ENCODE measurements around the gene CAPS. TPM values are rescaled to one million over a fixed set of nuclear protein-coding genes. Genes with fewer than 3 reads are reported as not detected.

CAPS gene
- total RNA-seq, 1 donor from 2014 or later: 21.6 TPM

GRCh38 chr19:5897189-5897969 lies 16.7 kb upstream of the CAPS start:
- Mint-ChIP-seq H3K9me3 (no peaks in the 10 kb centered on the region), H3K27ac (no peak overlapping the region), H3K4me3 (no peak overlapping the region), H3K36me3 (ENCODE audit: low read depth) (peaks cover 39% of the 10 kb centered on the region), H3K4me1 (peaks cover 17% of the 10 kb centered on the region), H3K27me3 (no peaks in the 10 kb centered on the region)
- ChIA-PET CTCF (no interaction called here), POLR2A (no interaction called here)
- no peak for DNase-seq
- no peak for TF ChIP-seq CTCF (IDR thresholded peaks at IDR 0.05)
- ATAC-seq (ENCODE audit: low read depth): no peak
- intact Hi-C loops (cut with micrococcal nuclease): no loop called here

GRCh38 chr19:5899728-5900526 lies 14.1 kb upstream of the CAPS start:
- DNase-seq (no peak), ATAC-seq (ENCODE audit: low read depth) (no peak)
- intact Hi-C loops (cut with micrococcal nuclease): loop anchor here (5.0 to 10.0 kb wide), 2 partner anchors 278 to 1635 kb away; partner anchors contain the start of genes PNPLA6, SAFB and SAFB2
- Mint-ChIP-seq H3K4me3 (peak overlapping the region; percentile 36), H3K27ac (no peak overlapping the region), H3K27me3 (no peaks in the 10 kb centered on the region), H3K4me1 (peaks cover 30% of the 10 kb centered on the region), H3K36me3 (ENCODE audit: low read depth) (peaks cover 42% of the 10 kb centered on the region), H3K9me3 (no peaks in the 10 kb centered on the region)
- TF ChIP-seq CTCF (IDR thresholded peaks at IDR 0.05): no peak
- ChIA-PET CTCF (no interaction called here), POLR2A (no interaction called here)

GRCh38 chr19:5900976-5901375 lies 13.1 kb upstream of the CAPS start:
- no peaks in the 10 kb centered on the region for H3K9me3 Mint-ChIP-seq
- H3K27ac Mint-ChIP-seq: no peak overlapping the region
- H3K4me3 Mint-ChIP-seq: no peak overlapping the region
- H3K36me3 Mint-ChIP-seq (ENCODE audit: low read depth): peaks cover 32% of the 10 kb centered on the region
- ChIA-PET CTCF (no interaction called here), POLR2A (no interaction called here)
- no peak for TF ChIP-seq CTCF (IDR thresholded peaks at IDR 0.05)
- H3K27me3 Mint-ChIP-seq: no peaks in the 10 kb centered on the region
- intact Hi-C loops (cut with micrococcal nuclease): loop anchor here (5.0 to 10.0 kb wide), 2 partner anchors 279 to 1634 kb away; partner anchors contain the start of genes PNPLA6, SAFB and SAFB2
- ATAC-seq (ENCODE audit: low read depth): no peak
- peaks cover 32% of the 10 kb centered on the region for H3K4me1 Mint-ChIP-seq
- no peak for DNase-seq

- H3K4me3 Mint-ChIP-seq: peak overlapping the region; percentile 95
- TF ChIP-seq CTCF (IDR thresholded peaks at IDR 0.05): no peak
- intact Hi-C loops (cut with micrococcal nuclease): loop anchor here (1.0 to 10.0 kb wide), 3 partner anchors 75 to 1632 kb away; partner anchors contain the start of genes PNPLA6, SAFB and SAFB2
- H3K9me3 Mint-ChIP-seq: no peaks in the 10 kb centered on the region
- CTCF ChIA-PET: interaction anchor here (1.3 kb wide), 1 partner anchor 65 kb away, joined by 6 read pairs; no protein-coding TSS in a partner anchor
- no peaks in the 10 kb centered on the region for H3K27me3 Mint-ChIP-seq
- POLR2A ChIA-PET: interaction anchor here (0.5 to 2.5 kb wide), 16 partner anchors 10 to 1838 kb away, joined by 3 to 34 read pairs (median 4); partner anchors contain the start of genes CATSPERD, FEM1A, KHSRP and LONP1
- ATAC-seq (ENCODE audit: low read depth): no peak
- no peak for DNase-seq
- peaks cover 39% of the 10 kb centered on the region for H3K4me1 Mint-ChIP-seq
- H3K36me3 Mint-ChIP-seq (ENCODE audit: low read depth): peaks cover 24% of the 10 kb centered on the region
- peak overlapping the region; percentile 98 for H3K27ac Mint-ChIP-seq
Measured at GRCh38 chr19:5903056-5903623, 10.9 kb upstream of the CAPS start.

Data from activated B cell treated with CpG ODN at 0.5 μM for 24 hours (primary cell).